HG02852 (cell line): ENCODE measurements around the gene STOX2.

Experiments
- ATAC-seq: cut with Tn5 transposase; IDR thresholded peaks from one replicate; pipeline ENCODE4 v1.9.1; 2021; ENCODE audit warnings: mild to moderate bottlenecking, moderate library complexity; ENCODE audit not compliant: unreplicated experiment

The STOX2 gene

GRCh38 chr4:183905081-183905592 is at the start of gene STOX2:
Gene STOX2 (plus strand): TSS chr4:183905307. CDS start chr4:183906791, 1,484 bp downstream.
- ATAC-seq = no peak

GRCh38 chr4:183855323-183856190 is 49.5 kb upstream of the STOX2 start:
- no peak for ATAC-seq

GRCh38 chr4:183857040-183857439 is 48.1 kb upstream of the STOX2 start:
- no peak for ATAC-seq

GRCh38 chr4:183858011-183858615 is 47.0 kb upstream of the STOX2 start:
- no peak for ATAC-seq

GRCh38 chr4:183860119-183860518 is 45.0 kb upstream of the STOX2 start:
- no peak for ATAC-seq

GRCh38 chr4:183860731-183861130 is 44.4 kb upstream of the STOX2 start:
- no peak for ATAC-seq

GRCh38 chr4:183861426-183861825 is 43.7 kb upstream of the STOX2 start:
- no peak for ATAC-seq

GRCh38 chr4:183863155-183863825 is 41.8 kb upstream of the STOX2 start:
- no peak for ATAC-seq

GRCh38 chr4:183867247-183867646 is 37.9 kb upstream of the STOX2 start:
- ATAC-seq = no peak

- no peak for ATAC-seq
Measured at GRCh38 chr4:183870997-183871396, 34.1 kb upstream of the STOX2 start.

GRCh38 chr4:183871581-183871980 is 33.5 kb upstream of the STOX2 start:
- no peak for ATAC-seq

GRCh38 chr4:183872531-183872930 is 32.6 kb upstream of the STOX2 start:
- ATAC-seq = no peak

- ATAC-seq = no peak
Measured at GRCh38 chr4:183873409-183874185, 31.5 kb upstream of the STOX2 start.

GRCh38 chr4:183875251-183875825 is 29.8 kb upstream of the STOX2 start:
- no peak for ATAC-seq

- ATAC-seq = no peak
Measured at GRCh38 chr4:183876268-183876934, 28.7 kb upstream of the STOX2 start.

GRCh38 chr4:183878251-183878970 is 26.7 kb upstream of the STOX2 start:
- no peak for ATAC-seq

- ATAC-seq = no peak
Measured at GRCh38 chr4:183885205-183885720, 19.8 kb upstream of the STOX2 start.

GRCh38 chr4:183887351-183887750 is 17.8 kb upstream of the STOX2 start:
- ATAC-seq = no peak

- ATAC-seq = no peak
Measured at GRCh38 chr4:183888564-183888963, 16.5 kb upstream of the STOX2 start.
